CD4-positive, CD25-positive, alpha-beta regulatory T cell (primary cell): ENCODE results near the gene LTC4S. TPM values are rescaled to one million over a fixed set of nuclear protein-coding genes. Genes with fewer than 3 reads are reported as not detected.

Source experiments
- ATAC-seq, 2 donors: fragments of 150-1000 bp; cut with Tn5 transposase; one replicate each; pipeline ENCODE4 v1.10.0; 2021; ENCODE audit warnings: low read depth in 2 of 2, moderate number of reproducible peaks in 2 of 2, moderate library complexity in 1 of 2
- DNase-seq, 3 donors: peaks; one replicate each; pipeline versions ENCODE4 v3.0.0 to v3.0.0-alpha.2; 2012 to 2022; ENCODE audit warnings: mixed read lengths in 1 of 3
- H3K27ac ChIP-seq: one replicate; pipeline ENCODE4 v1.7.0; 2013; ENCODE audit warnings: mild to moderate bottlenecking, low read length; ENCODE audit not compliant: insufficient read depth, poor library complexity, severe bottlenecking
- H3K27me3 ChIP-seq: one replicate; pipeline ENCODE4 v1.7.0; 2013; ENCODE audit warnings: low read length; ENCODE audit not compliant: control insufficient read depth, insufficient read depth
- H3K36me3 ChIP-seq: one replicate; pipeline ENCODE4 v1.7.0; 2013; ENCODE audit warnings: mild to moderate bottlenecking, low read length, moderate library complexity; ENCODE audit not compliant: control insufficient read depth, insufficient read depth
- H3K4me1 ChIP-seq: 2 replicates; pipeline ENCODE4 v1.7.0; 2013; ENCODE audit warnings: mild to moderate bottlenecking, low read length; ENCODE audit not compliant: insufficient read depth, control insufficient read depth, poor library complexity, severe bottlenecking
- H3K4me3 ChIP-seq: one replicate; pipeline ENCODE4 v1.7.0; 2013; ENCODE audit warnings: low read depth, mild to moderate bottlenecking, low read length, moderate library complexity
- H3K9me3 ChIP-seq, 2 experiments: 1 replicate in 1 of 2; 2 replicates in 1 of 2; pipeline ENCODE4 v1.7.0; 2013; ENCODE audit warnings: low read length in 2 of 2, mild to moderate bottlenecking in 1 of 2, moderate library complexity in 1 of 2; ENCODE audit not compliant: control insufficient read depth in 2 of 2
- H3K27ac Mint-ChIP-seq, 3 donors: one replicate each; pipeline ENCODE4 v1.8.0; 2020 to 2022; ENCODE audit warnings: mild to moderate bottlenecking in 3 of 3, mixed read lengths in 3 of 3, moderate library complexity in 2 of 3
- H3K27me3 Mint-ChIP-seq: one replicate; pipeline ENCODE4 v1.8.0; 2022; ENCODE audit warnings: mild to moderate bottlenecking, mixed read lengths
- H3K36me3 Mint-ChIP-seq: one replicate; pipeline ENCODE4 v1.8.0; 2020; ENCODE audit warnings: mixed read lengths
- H3K4me1 Mint-ChIP-seq, 4 donors: one replicate each; pipeline ENCODE4 v1.8.0; 2020 to 2022; ENCODE audit warnings: mixed read lengths in 4 of 4, mild to moderate bottlenecking in 1 of 4
- H3K4me3 Mint-ChIP-seq, 4 donors: one replicate each; pipeline ENCODE4 v1.8.0; 2020 to 2022; ENCODE audit warnings: mild to moderate bottlenecking in 4 of 4, mixed read lengths in 4 of 4, moderate library complexity in 3 of 4
- H3K9me3 Mint-ChIP-seq, 7 donors: one replicate each; pipeline ENCODE4 v1.8.0; 2020 to 2022; ENCODE audit warnings: mixed read lengths in 7 of 7, mild to moderate bottlenecking in 3 of 7, moderate library complexity in 2 of 7
- polyA plus RNA-seq, 4 donors: library from polyadenylated mRNA; unstranded; fragments of 300-500 nt; fragmentation: Illumina TruSeq; gene quantifications; one replicate each; pipeline ENCODE4 v1.2.3, GENCODE V29; 2021
- total RNA-seq: library from RNA; stranded (reverse); gene quantifications from one replicate; pipeline ENCODE4 v1.2.3, GENCODE V29; 2022

Gene LTC4S
- total and polyA plus RNA-seq, 5 donors from 2014 or later = 0.48 to 4.3 (median 1.8) TPM

- Histone ChIP-seq H3K4me1 (peaks cover 40% of the 10 kb centered on the region), H3K4me3 (no peak overlapping the region), H3K36me3 (peaks cover 9% of the 10 kb centered on the region), H3K27ac (no peak overlapping the region), H3K27me3 (no peaks in the 10 kb centered on the region), H3K9me3 (no peaks in the 10 kb centered on the region)
- Mint-ChIP-seq H3K27ac (no peak overlapping the region), H3K4me1 (peaks cover 2 to 36% (median 19%) of the 10 kb centered on the region in 4 donors), H3K36me3 (peaks cover 8% of the 10 kb centered on the region), H3K9me3 (peaks cover 0 to 2% (median 0%) of the 10 kb centered on the region in 7 donors), H3K4me3 (peak overlapping the region in 3 of 4 donors; percentile 16 to 92 (median 85)), H3K27me3 (peaks cover 6% of the 10 kb centered on the region)
- DNase-seq (no peak), ATAC-seq (no peak)
These were observed 23.1 kb downstream of the LTC4S start for GRCh38 chr5:179816796-179817469.

GRCh38 chr5:179817470-179817840, 23.7 kb downstream of the LTC4S start:
- peaks cover 0 to 2% (median 0%) of the 10 kb centered on the region in 7 donors for H3K9me3 Mint-ChIP-seq
- peaks cover 45% of the 10 kb centered on the region for H3K4me1 ChIP-seq
- no peaks in the 10 kb centered on the region for H3K27me3 ChIP-seq
- no peak overlapping the region for H3K4me3 ChIP-seq
- DNase-seq = no peak
- H3K27ac Mint-ChIP-seq = peak overlapping the region in 1 of 3 donors; percentile 83
- H3K27ac ChIP-seq = no peak overlapping the region
- H3K36me3 Mint-ChIP-seq = peaks cover 8% of the 10 kb centered on the region
- no peak for ATAC-seq
- peaks cover 5% of the 10 kb centered on the region for H3K36me3 ChIP-seq
- peak overlapping the region; percentile 16 to 92 (median 85) for H3K4me3 Mint-ChIP-seq
- H3K27me3 Mint-ChIP-seq = peaks cover 10% of the 10 kb centered on the region
- peaks cover 7 to 41% (median 24%) of the 10 kb centered on the region in 4 donors for H3K4me1 Mint-ChIP-seq
- H3K9me3 ChIP-seq = no peaks in the 10 kb centered on the region

DNA sequence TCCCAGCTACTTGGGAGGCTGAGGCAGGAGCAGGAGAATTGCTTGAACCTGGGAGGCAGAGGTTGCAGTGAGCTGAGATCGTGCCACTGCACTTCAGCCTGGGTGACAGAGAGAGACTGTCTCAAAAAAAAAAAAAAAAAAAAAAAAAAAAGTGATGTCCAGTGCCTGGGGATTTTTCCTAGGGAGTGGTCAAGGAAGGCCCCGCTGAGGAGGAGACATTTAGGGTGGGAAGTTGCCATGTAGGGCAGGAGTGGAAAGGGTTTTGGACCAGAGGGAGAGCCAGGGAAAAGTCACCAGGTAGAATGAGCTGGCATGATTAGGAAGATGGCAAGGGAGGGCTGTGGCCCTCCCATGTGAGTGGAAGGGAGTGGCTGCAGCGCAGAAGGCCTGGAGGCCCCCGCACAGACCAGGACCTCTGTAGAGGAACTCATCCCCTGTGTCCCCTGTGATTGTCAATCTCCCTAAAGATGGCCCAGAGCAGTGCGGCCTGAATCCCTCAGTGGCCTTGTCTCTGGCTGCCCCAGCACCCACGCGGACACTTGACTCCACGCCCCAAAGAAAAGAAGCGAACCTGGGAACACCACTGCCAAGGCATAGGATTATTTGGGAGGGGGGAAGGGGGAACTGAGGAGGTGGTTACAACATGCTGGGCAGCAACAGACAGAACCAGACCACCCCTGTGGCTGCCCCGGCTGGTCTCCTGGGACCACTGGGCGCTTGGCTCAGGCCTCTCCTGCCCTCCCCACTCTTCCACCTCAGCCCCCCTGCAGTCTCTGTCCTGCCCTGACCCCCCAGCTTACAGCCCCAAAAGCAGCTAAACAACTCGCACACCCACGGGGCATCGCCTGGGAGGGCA, 24.3 kb downstream of the LTC4S start:
- Histone ChIP-seq H3K36me3 (peaks cover 7% of the 10 kb centered on the region), H3K9me3 (no peaks in the 10 kb centered on the region), H3K27me3 (no peaks in the 10 kb centered on the region), H3K27ac (peak overlapping the region; percentile 96), H3K4me3 (no peak overlapping the region), H3K4me1 (peaks cover 52% of the 10 kb centered on the region)
- peak overlapping the region; percentile 85 to 93 (median 89) for H3K4me3 Mint-ChIP-seq
- ATAC-seq (no peak), DNase-seq (no peak)
- H3K27ac Mint-ChIP-seq = peak overlapping the region; percentile 83 to 93 (median 91)
- peaks cover 0 to 2% (median 0%) of the 10 kb centered on the region in 7 donors for H3K9me3 Mint-ChIP-seq
- H3K36me3 Mint-ChIP-seq = peaks cover 7% of the 10 kb centered on the region
- H3K4me1 Mint-ChIP-seq = peaks cover 8 to 48% (median 28%) of the 10 kb centered on the region in 4 donors
- H3K27me3 Mint-ChIP-seq = peaks cover 10% of the 10 kb centered on the region

DNA sequence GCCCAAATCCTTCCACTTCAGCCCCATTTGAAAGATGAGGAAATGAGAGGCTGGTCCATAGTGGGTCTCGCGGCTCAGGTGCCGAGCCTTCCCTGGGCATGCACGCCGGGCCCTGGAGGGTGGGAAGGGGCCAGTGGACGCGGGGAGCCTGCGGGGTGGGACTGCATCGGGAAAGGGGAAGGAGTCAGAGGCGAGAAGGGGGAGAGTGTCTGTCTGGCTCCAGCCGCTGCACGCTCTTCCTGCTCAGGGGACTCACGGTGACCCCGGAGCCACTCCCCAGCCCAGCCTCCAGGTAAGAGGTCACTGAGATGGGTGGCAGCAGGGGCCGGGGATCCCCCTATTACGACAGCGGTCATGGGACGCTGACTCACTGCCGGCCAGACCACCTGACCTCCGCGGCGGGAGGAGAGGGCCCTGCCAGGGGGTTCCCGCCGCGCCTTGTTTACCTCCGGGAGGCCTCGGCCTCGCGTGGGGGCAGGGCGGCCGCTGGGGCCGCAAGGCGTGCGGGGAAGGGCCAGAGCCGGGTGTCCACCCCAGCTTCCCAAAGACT, 25.0 kb downstream of the LTC4S start:
- Histone ChIP-seq H3K4me1 (peaks cover 53% of the 10 kb centered on the region), H3K9me3 (no peaks in the 10 kb centered on the region), H3K27ac (peak overlapping the region; percentile 96), H3K4me3 (no peak overlapping the region), H3K27me3 (no peaks in the 10 kb centered on the region), H3K36me3 (peaks cover 11% of the 10 kb centered on the region)
- ATAC-seq (peak; percentile 58 to 68), DNase-seq (peak; percentile 81 to 93 (median 91))
- peaks cover 0 to 2% (median 0%) of the 10 kb centered on the region in 7 donors for H3K9me3 Mint-ChIP-seq
- peaks cover 8 to 52% (median 28%) of the 10 kb centered on the region in 4 donors for H3K4me1 Mint-ChIP-seq
- peaks cover 10% of the 10 kb centered on the region for H3K27me3 Mint-ChIP-seq
- H3K4me3 Mint-ChIP-seq = peak overlapping the region; percentile 85 to 93 (median 89)
- peaks cover 11% of the 10 kb centered on the region for H3K36me3 Mint-ChIP-seq
- H3K27ac Mint-ChIP-seq = peak overlapping the region; percentile 83 to 93 (median 91)

DNA sequence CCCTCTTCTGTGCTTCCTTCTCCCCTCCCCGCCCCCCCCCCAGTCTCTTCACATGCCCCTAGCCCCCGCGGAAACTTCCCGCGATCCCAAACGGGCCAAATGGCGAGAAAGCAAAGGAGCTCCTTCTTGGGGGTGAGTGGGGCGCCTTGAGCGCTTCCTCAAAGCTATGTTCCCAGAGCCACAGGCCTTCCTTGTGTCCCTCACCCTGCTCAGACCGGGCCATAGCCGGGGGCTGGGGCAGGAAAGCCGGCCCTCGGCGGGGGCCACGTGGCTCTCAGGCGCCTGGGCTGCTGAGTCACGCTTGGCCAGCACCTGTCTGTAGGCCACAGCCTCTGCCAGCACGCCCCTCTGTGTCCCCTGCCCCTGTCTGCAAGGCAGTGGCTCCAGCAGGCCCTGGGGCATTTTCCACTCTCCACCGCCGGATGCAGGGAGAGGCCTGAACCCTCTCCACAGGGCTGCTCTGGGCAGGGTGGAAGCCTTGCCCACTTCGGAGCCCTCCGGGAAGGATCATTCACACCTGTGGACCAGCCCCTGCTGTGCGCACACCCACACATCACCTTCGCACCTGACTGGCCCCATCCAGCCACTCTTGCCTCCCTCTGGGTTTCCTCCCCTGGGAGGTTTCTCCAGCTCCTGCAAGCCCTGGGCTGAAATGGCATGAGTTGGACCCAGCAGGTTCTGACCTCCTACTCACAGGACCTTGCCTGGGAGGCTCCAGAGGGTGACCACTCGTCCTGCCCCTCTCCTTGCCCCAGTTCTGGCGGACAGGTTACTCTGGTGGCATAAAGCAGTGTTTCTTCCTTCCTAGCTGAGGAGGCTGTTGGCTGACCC, 25.7 kb downstream of the LTC4S start:
- Histone ChIP-seq H3K36me3 (peaks cover 18% of the 10 kb centered on the region), H3K27ac (peak overlapping the region; percentile 96), H3K4me3 (peak overlapping the region; percentile 43), H3K27me3 (no peaks in the 10 kb centered on the region), H3K4me1 (peaks cover 53% of the 10 kb centered on the region), H3K9me3 (no peaks in the 10 kb centered on the region)
- Mint-ChIP-seq H3K36me3 (peaks cover 10% of the 10 kb centered on the region), H3K27ac (peak overlapping the region; percentile 52 to 94 (median 90)), H3K4me1 (peaks cover 8 to 57% (median 29%) of the 10 kb centered on the region in 4 donors), H3K27me3 (peaks cover 10% of the 10 kb centered on the region), H3K4me3 (peak overlapping the region; percentile 82 to 93 (median 90)), H3K9me3 (peaks cover 0 to 2% (median 0%) of the 10 kb centered on the region in 7 donors)
- DNase-seq (peak; percentile 30 to 48 (median 40)), ATAC-seq (peak in 1 of 2 donors; percentile 4)

GRCh38 chr5:179820127-179820482, 26.3 kb downstream of the LTC4S start:
- no peak for DNase-seq
- ATAC-seq = no peak
- peaks cover 0 to 2% (median 0%) of the 10 kb centered on the region in 7 donors for H3K9me3 Mint-ChIP-seq

More at GRCh38 chr5:179820127-179820482, 26.3 kb downstream of the LTC4S start:
- Histone ChIP-seq H3K27ac (peak overlapping the region; percentile 96), H3K9me3 (no peaks in the 10 kb centered on the region), H3K4me3 (peak overlapping the region; percentile 43), H3K36me3 (peaks cover 24% of the 10 kb centered on the region), H3K4me1 (peaks cover 53% of the 10 kb centered on the region), H3K27me3 (no peaks in the 10 kb centered on the region)
- Mint-ChIP-seq H3K27ac (peak overlapping the region; percentile 52 to 94 (median 90)), H3K4me3 (peak overlapping the region; percentile 82 to 92 (median 88)), H3K27me3 (peaks cover 10% of the 10 kb centered on the region), H3K4me1 (peaks cover 8 to 63% (median 32%) of the 10 kb centered on the region in 4 donors), H3K36me3 (peaks cover 14% of the 10 kb centered on the region)
